ENCODE results near the gene GDPD4. TPM values are rescaled to one million over a fixed set of nuclear protein-coding genes. Genes with fewer than 3 reads are reported as not detected.

The GDPD4 gene
- polyA plus RNA-seq, 1 experiment = not detected

- no peak overlapping the region for H3K4me3 ChIP-seq (ENCODE audit: low read depth, low read length)
- CTCF ChIA-PET = no interaction called here
Observed at GRCh38 chr11:77332259-77332658, 30.8 kb upstream of the GDPD4 start.

GRCh38 chr11:77325159-77325558 lies 23.7 kb upstream of the GDPD4 start:
- Histone ChIP-seq H3K4me3 (ENCODE audit: low read depth, low read length) (no peak overlapping the region), H3K9me3 (ENCODE audit: control insufficient read depth, insufficient read depth, low read length) (no peaks in the 10 kb centered on the region), H3K27me3 (ENCODE audit: control insufficient read depth, insufficient read depth, low read length) (no peaks in the 10 kb centered on the region), H3K27ac (ENCODE audit: low read depth, low read length) (no peak overlapping the region)
- DNase-seq (ENCODE audit: low read depth, low spot score) = no peak
- ChIA-PET POLR2A (no interaction called here), CTCF (no interaction called here)
- no peak for TF ChIP-seq CTCF (IDR thresholded peaks at IDR 0.05; ENCODE audit: low read depth, low read length)

More at GRCh38 chr11:77332259-77332658, 30.8 kb upstream of the GDPD4 start:
- TF ChIP-seq CTCF (IDR thresholded peaks at IDR 0.05; ENCODE audit: low read depth, low read length) = no peak
- Histone ChIP-seq H3K27ac (ENCODE audit: low read depth, low read length) (no peak overlapping the region), H3K27me3 (ENCODE audit: control insufficient read depth, insufficient read depth, low read length) (no peaks in the 10 kb centered on the region), H3K9me3 (ENCODE audit: control insufficient read depth, insufficient read depth, low read length) (no peaks in the 10 kb centered on the region)
- no peak for DNase-seq (ENCODE audit: low read depth, low spot score)
- POLR2A ChIA-PET = no interaction called here

- ChIA-PET POLR2A (no interaction called here), CTCF (interaction anchor here (1.2 kb wide), 1 partner anchor 224 kb away, joined by 3 read pairs; no protein-coding TSS in a partner anchor)
- no peak overlapping the region for H3K27ac ChIP-seq (ENCODE audit: low read depth, low read length)
- no peaks in the 10 kb centered on the region for H3K27me3 ChIP-seq (ENCODE audit: control insufficient read depth, insufficient read depth, low read length)
- DNase-seq (ENCODE audit: low read depth, low spot score) = peak; percentile 21
- no peak for TF ChIP-seq CTCF (IDR thresholded peaks at IDR 0.05; ENCODE audit: low read depth, low read length)
- no peak overlapping the region for H3K4me3 ChIP-seq (ENCODE audit: low read depth, low read length)
- H3K9me3 ChIP-seq (ENCODE audit: control insufficient read depth, insufficient read depth, low read length) = no peaks in the 10 kb centered on the region
Observed at GRCh38 chr11:77324508-77324907, 23.0 kb upstream of the GDPD4 start.

GRCh38 chr11:77322926-77323590 lies 21.6 kb upstream of the GDPD4 start:
- DNase-seq (ENCODE audit: low read depth, low spot score) = no peak
- ChIA-PET POLR2A (no interaction called here), CTCF (interaction anchor here (1.2 kb wide), 1 partner anchor 225 kb away, joined by 3 read pairs; no protein-coding TSS in a partner anchor)
- Histone ChIP-seq H3K27ac (ENCODE audit: low read depth, low read length) (no peak overlapping the region), H3K4me3 (ENCODE audit: low read depth, low read length) (no peak overlapping the region), H3K27me3 (ENCODE audit: control insufficient read depth, insufficient read depth, low read length) (no peaks in the 10 kb centered on the region), H3K9me3 (ENCODE audit: control insufficient read depth, insufficient read depth, low read length) (no peaks in the 10 kb centered on the region)
- no peak for TF ChIP-seq CTCF (IDR thresholded peaks at IDR 0.05; ENCODE audit: low read depth, low read length)

GRCh38 chr11:77322506-77322905 lies 21.0 kb upstream of the GDPD4 start:
- H3K9me3 ChIP-seq (ENCODE audit: control insufficient read depth, insufficient read depth, low read length) = no peaks in the 10 kb centered on the region
- peak; percentile 49 for DNase-seq (ENCODE audit: low read depth, low spot score)
- no peak overlapping the region for H3K4me3 ChIP-seq (ENCODE audit: low read depth, low read length)
- no peaks in the 10 kb centered on the region for H3K27me3 ChIP-seq (ENCODE audit: control insufficient read depth, insufficient read depth, low read length)
- ChIA-PET POLR2A (no interaction called here), CTCF (no interaction called here)
- no peak overlapping the region for H3K27ac ChIP-seq (ENCODE audit: low read depth, low read length)
- no peak for TF ChIP-seq CTCF (IDR thresholded peaks at IDR 0.05; ENCODE audit: low read depth, low read length)

Measured in AG04450 (cell line).